Measurements from ENCODE around the gene VWA8.

VWA8 gene

DNA sequence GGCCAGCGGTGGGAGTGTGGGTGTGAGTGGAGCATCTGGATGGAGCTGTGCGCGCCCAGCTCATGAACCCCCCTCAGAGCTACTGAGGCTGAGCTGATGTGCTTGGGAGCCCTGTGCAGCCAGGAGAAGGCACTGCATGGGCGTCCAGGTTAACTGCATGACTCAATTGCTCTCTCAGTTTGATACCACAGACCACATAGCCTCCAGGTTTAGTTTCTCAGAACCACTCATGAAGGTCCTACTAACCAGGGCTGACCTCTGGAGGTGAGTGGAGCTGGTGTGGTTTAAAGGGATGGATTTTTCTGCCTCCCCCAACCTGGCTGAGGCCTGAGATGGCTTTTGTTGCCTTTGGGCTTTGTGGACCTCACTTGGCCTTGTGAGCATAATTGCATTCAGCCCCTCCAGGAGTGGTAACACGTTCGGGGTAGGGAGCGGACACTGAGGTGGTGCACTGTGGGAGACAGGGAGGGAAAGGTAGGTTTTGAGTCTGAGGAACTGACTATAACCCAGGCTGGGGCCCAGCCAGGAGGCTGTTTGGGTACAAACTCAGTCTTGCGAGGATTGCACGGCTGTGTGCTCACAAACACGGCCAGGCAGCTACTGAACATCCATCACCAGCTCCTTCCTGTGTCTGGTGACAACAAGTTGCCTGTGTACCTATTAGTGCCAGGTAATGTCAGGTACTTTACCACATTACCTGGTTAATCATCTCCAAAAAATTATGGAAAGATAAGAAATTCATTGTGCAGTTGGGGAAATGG, 406.1 kb downstream of the VWA8 start:
- peak; percentile 78 for DNase-seq (ENCODE audit: low spot score)
- in situ Hi-C loops (cut with MboI; ENCODE audit: low pct_unique_long_range_greater_than_20kb, low sequenced_read_pairs, unreplicated experiment) = no loop called here
- TF ChIP-seq, protein P1, sequence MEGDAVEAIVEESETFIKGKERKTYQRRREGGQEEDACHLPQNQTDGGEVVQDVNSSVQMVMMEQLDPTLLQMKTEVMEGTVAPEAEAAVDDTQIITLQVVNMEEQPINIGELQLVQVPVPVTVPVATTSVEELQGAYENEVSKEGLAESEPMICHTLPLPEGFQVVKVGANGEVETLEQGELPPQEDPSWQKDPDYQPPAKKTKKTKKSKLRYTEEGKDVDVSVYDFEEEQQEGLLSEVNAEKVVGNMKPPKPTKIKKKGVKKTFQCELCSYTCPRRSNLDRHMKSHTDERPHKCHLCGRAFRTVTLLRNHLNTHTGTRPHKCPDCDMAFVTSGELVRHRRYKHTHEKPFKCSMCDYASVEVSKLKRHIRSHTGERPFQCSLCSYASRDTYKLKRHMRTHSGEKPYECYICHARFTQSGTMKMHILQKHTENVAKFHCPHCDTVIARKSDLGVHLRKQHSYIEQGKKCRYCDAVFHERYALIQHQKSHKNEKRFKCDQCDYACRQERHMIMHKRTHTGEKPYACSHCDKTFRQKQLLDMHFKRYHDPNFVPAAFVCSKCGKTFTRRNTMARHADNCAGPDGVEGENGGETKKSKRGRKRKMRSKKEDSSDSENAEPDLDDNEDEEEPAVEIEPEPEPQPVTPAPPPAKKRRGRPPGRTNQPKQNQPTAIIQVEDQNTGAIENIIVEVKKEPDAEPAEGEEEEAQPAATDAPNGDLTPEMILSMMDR (IDR thresholded peaks at IDR 0.05; ENCODE audit: extremely low read depth, insufficient read depth, missing control alignments) = peak; percentile 22

DNA sequence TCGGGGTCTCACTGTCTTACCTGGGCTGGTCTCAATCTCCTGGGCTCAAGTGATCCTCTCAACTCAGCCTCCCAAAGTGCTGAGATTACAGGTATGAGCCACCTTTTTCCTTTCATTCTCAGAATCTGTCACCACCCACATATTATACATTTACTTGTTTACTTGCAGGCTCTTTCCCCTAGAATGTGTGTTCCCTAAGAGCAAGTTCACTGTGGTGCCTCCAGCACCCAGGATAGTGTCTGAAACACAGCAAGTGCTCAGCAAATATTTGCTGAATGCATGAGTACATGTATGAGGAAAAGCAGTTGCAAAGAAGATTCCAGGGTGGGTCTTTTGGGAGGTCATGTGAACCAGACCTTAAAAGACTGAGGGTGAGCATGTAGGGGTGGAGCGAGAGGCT, 406.7 kb downstream of the VWA8 start:
- DNase-seq (ENCODE audit: low spot score) = no peak
- in situ Hi-C loops (cut with MboI; ENCODE audit: low pct_unique_long_range_greater_than_20kb, low sequenced_read_pairs, unreplicated experiment) = no loop called here
- TF ChIP-seq, protein P1 (IDR thresholded peaks at IDR 0.05; ENCODE audit: extremely low read depth, insufficient read depth, missing control alignments) = no peak

DNA sequence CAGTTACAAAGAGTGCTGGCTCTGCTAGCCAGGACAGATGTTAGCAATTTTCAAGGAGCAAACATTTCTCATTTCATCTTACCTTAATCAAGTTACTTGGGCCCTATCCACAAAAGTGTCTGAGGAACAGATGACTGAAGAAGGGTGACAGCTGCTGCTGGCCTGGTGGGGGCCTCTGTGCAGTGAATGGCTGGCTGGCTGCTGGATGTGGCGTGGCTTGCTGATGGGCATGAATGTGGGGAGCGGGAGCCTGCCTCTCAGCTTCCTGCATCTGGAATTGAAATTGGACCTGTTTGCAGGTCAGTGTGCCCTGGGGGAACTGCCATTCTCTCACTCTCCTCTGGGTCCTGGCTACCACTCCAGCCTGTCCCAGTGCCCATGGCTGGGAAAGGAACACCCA, 408.9 kb downstream of the VWA8 start:
- TF ChIP-seq, protein P1 (IDR thresholded peaks at IDR 0.05; ENCODE audit: extremely low read depth, insufficient read depth, missing control alignments) = no peak
- no peak for DNase-seq (ENCODE audit: low spot score)
- in situ Hi-C loops (cut with MboI; ENCODE audit: low pct_unique_long_range_greater_than_20kb, low sequenced_read_pairs, unreplicated experiment) = no loop called here

DNA sequence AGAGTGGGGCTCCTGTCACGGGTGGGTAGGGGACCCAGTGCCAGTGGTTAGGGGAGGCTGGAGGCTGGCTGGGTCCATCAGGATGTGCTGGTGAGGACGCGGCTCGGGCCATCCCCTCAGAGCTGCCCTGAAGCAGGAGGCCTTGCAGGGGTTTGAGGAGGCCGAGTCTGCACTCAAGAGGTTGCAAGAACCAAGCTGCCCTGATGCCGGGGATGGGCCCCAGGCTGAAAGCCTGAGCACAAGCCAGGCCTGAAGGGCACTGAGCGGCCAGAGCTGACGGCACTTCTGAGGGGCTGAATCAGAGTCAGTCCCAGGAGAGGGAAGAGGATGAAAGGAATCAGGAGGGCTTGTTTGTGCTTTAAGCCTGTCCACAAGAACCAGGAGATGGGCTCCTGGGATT, 410.6 kb downstream of the VWA8 start:
- no peak for DNase-seq (ENCODE audit: low spot score)
- in situ Hi-C loops (cut with MboI; ENCODE audit: low pct_unique_long_range_greater_than_20kb, low sequenced_read_pairs, unreplicated experiment) = no loop called here
- TF ChIP-seq, protein P1 (IDR thresholded peaks at IDR 0.05; ENCODE audit: extremely low read depth, insufficient read depth, missing control alignments) = no peak

DNA sequence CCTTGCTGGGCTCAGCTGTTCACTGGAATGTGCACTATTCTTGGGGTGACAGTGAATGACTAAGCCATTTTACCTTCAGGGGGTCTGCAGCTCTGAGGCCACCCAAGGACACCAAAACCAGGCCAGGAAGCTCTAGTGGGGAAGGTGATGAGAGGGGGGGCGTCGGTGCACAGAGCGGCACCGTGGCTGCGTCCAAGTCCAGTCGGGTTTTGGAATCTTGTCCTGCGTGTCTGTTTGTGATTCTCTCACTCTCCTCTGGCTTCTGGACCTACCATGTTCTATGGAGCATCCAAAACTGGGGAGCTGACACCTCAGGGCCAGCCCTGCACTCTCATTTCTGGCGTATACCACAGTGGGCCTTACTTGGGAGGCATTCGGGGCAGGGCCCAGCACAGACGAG, 411.4 kb downstream of the VWA8 start:
- in situ Hi-C loops (cut with MboI; ENCODE audit: low pct_unique_long_range_greater_than_20kb, low sequenced_read_pairs, unreplicated experiment) = no loop called here
- no peak for DNase-seq (ENCODE audit: low spot score)

DNA sequence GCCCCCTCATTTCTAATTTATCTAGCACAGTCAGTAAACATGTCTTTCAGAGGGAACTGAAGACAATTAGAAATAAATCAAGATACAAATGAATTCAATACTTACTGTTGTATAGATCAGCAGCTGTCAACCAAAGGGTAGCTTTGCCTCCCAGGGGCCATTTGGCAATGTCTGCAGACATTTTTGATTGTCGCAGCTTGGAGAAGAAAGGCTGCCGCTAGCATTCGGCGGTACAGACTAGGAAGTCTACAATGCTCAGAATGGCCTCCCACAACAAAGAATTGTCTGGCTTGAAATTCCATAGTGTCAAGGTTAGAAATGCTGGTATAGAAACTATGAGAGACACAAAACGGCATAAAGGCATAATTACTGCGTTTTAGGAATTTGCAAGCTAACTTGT, 412.0 kb downstream of the VWA8 start:
- TF ChIP-seq, protein P1 (IDR thresholded peaks at IDR 0.05; ENCODE audit: extremely low read depth, insufficient read depth, missing control alignments) = no peak
- no peak for DNase-seq (ENCODE audit: low spot score)
- in situ Hi-C loops (cut with MboI; ENCODE audit: low pct_unique_long_range_greater_than_20kb, low sequenced_read_pairs, unreplicated experiment) = no loop called here

More for the DNA sequence above, 411.4 kb downstream of the VWA8 start:
- TF ChIP-seq, protein P1 (IDR thresholded peaks at IDR 0.05; ENCODE audit: extremely low read depth, insufficient read depth, missing control alignments) = no peak
